ENCODE results near the gene SYCN. TPM values are rescaled to one million over a fixed set of nuclear protein-coding genes. Genes with fewer than 3 reads are reported as not detected.

The SYCN gene
- total RNA-seq, 1 donor from 2014 or later: not detected

GRCh38 chr19:39196860-39197562, 7.1 kb downstream of the SYCN start, which contains the start of gene NCCRP1:
TSS of gene NCCRP1 (plus strand) at chr19:39196964. CDS start at chr19:39196983, 19 bp downstream.
- Mint-ChIP-seq H3K9me3 (ENCODE audit: unreplicated experiment) (no peaks in the 10 kb centered on the region), H3K4me1 (ENCODE audit: unreplicated experiment) (peaks cover 4% of the 10 kb centered on the region), H3K4me3 (ENCODE audit: unreplicated experiment) (peak within 1 kb of the TSS; percentile 20), H3K36me3 (ENCODE audit: low read depth, unreplicated experiment) (peaks cover 6% of the 10 kb centered on the region), H3K27me3 (ENCODE audit: unreplicated experiment) (peaks cover 25% of the 10 kb centered on the region), H3K27ac (ENCODE audit: unreplicated experiment) (peak within 1 kb of the TSS; percentile 10)
- DNase-seq (ENCODE audit: low spot score): no peak
- no peak for TF ChIP-seq CTCF (IDR thresholded peaks at IDR 0.05; ENCODE audit: unreplicated experiment)

GRCh38 chr19:39196320-39196719, 7.7 kb downstream of the SYCN start:
- DNase-seq (ENCODE audit: low spot score): no peak
- peaks cover 4% of the 10 kb centered on the region for H3K4me1 Mint-ChIP-seq (ENCODE audit: unreplicated experiment)
- TF ChIP-seq CTCF (IDR thresholded peaks at IDR 0.05; ENCODE audit: unreplicated experiment): no peak
- no peak overlapping the region for H3K27ac Mint-ChIP-seq (ENCODE audit: unreplicated experiment)
- H3K9me3 Mint-ChIP-seq (ENCODE audit: unreplicated experiment): no peaks in the 10 kb centered on the region
- H3K27me3 Mint-ChIP-seq (ENCODE audit: unreplicated experiment): peaks cover 22% of the 10 kb centered on the region
- H3K4me3 Mint-ChIP-seq (ENCODE audit: unreplicated experiment): no peak overlapping the region
- peaks cover 6% of the 10 kb centered on the region for H3K36me3 Mint-ChIP-seq (ENCODE audit: low read depth, unreplicated experiment)

- Mint-ChIP-seq H3K27ac (ENCODE audit: unreplicated experiment) (no peak overlapping the region), H3K4me3 (ENCODE audit: unreplicated experiment) (peak overlapping the region; percentile 47), H3K9me3 (ENCODE audit: unreplicated experiment) (no peaks in the 10 kb centered on the region), H3K27me3 (ENCODE audit: unreplicated experiment) (peaks cover 18% of the 10 kb centered on the region), H3K36me3 (ENCODE audit: low read depth, unreplicated experiment) (peaks cover 6% of the 10 kb centered on the region), H3K4me1 (ENCODE audit: unreplicated experiment) (peaks cover 4% of the 10 kb centered on the region)
- DNase-seq (ENCODE audit: low spot score): no peak
- no peak for TF ChIP-seq CTCF (IDR thresholded peaks at IDR 0.05; ENCODE audit: unreplicated experiment)
Measured at GRCh38 chr19:39195755-39196154, 8.3 kb downstream of the SYCN start.

GRCh38 chr19:39194832-39195542, 9.1 kb downstream of the SYCN start:
- H3K4me3 Mint-ChIP-seq (ENCODE audit: unreplicated experiment): peak overlapping the region; percentile 47
- peaks cover 6% of the 10 kb centered on the region for H3K36me3 Mint-ChIP-seq (ENCODE audit: low read depth, unreplicated experiment)
- peaks cover 4% of the 10 kb centered on the region for H3K4me1 Mint-ChIP-seq (ENCODE audit: unreplicated experiment)
- no peaks in the 10 kb centered on the region for H3K9me3 Mint-ChIP-seq (ENCODE audit: unreplicated experiment)
- no peak overlapping the region for H3K27ac Mint-ChIP-seq (ENCODE audit: unreplicated experiment)
- DNase-seq (ENCODE audit: low spot score): no peak
- no peak for TF ChIP-seq CTCF (IDR thresholded peaks at IDR 0.05; ENCODE audit: unreplicated experiment)
- peaks cover 17% of the 10 kb centered on the region for H3K27me3 Mint-ChIP-seq (ENCODE audit: unreplicated experiment)

- Mint-ChIP-seq H3K4me3 (ENCODE audit: unreplicated experiment) (no peak overlapping the region), H3K4me1 (ENCODE audit: unreplicated experiment) (peaks cover 4% of the 10 kb centered on the region), H3K27ac (ENCODE audit: unreplicated experiment) (no peak overlapping the region), H3K27me3 (ENCODE audit: unreplicated experiment) (peaks cover 17% of the 10 kb centered on the region), H3K36me3 (ENCODE audit: low read depth, unreplicated experiment) (peaks cover 6% of the 10 kb centered on the region), H3K9me3 (ENCODE audit: unreplicated experiment) (no peaks in the 10 kb centered on the region)
- no peak for DNase-seq (ENCODE audit: low spot score)
- no peak for TF ChIP-seq CTCF (IDR thresholded peaks at IDR 0.05; ENCODE audit: unreplicated experiment)
Measured at GRCh38 chr19:39193803-39194202, 10.3 kb downstream of the SYCN start.

Measured in endothelial cell (in vitro differentiated cells).